Esophagus muscularis mucosa (tissue), 3 donors: ENCODE data around the gene NABP1.

ENCODE experiments used
- CTCF ChIP-seq, 3 experiments: fragments of 200-600 bp in 2 of 3; fragments of 450-650 bp in 1 of 3; sonication (generic) in 2 of 3; IDR thresholded peaks; one replicate each; pipeline ENCODE4 v1.5.1; 2017 to 2019; ENCODE audit warnings: antibody characterized with exemption in 3 of 3, mild to moderate bottlenecking in 2 of 3, moderate library complexity in 1 of 3
- EP300 ChIP-seq: sonication (generic); formaldehyde crosslinking; IDR thresholded peaks from one replicate; pipeline ENCODE4 v1.6.1; 2017; ENCODE audit warnings: antibody characterized with exemption

- TF ChIP-seq EP300 (no peak), CTCF (IDR thresholded peaks at IDR 0.05) (no peak)
These were observed 2.1 kb downstream of the NABP1 start for GRCh38 chr2:191679818-191680600.
